Stimulated activated CD8-positive, alpha-beta memory T cell treated with anti-CD3 and anti-CD28 coated beads, Interleukin-12 subunit alpha, Interleukin-12 subunit beta, amount 100 ng/mL, for 24 hours (primary cell): Measurements from ENCODE around the gene NLRP9.

ENCODE experiments used
- DNase-seq: peaks from one replicate; pipeline ENCODE4 v3.0.0-alpha.2; 2020; ENCODE audit errors: extremely low read depth

The NLRP9 gene

DNA sequence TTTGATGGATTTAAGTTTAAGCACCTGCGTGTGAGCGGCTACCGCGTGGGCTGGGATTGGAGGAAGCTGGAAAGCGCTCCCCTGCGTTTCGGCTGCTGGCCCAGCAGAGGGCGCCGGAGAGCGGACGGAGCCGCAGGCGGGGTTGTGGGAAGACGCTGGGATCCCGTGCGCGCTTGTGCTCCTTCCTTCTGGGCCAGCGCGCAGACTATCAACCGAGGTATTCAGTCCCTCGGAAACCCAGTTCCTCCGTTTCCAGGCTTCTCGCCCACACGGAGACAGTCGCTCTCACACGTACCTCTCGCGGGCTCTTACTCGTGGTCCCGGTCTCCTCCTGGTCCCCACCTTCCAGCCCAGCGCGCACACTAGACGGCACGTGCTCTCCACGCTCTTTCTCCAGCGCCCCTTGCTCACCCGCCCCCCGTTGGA lies 34.4 kb downstream of the NLRP9 start:
- peak; percentile 7 for DNase-seq

DNA sequence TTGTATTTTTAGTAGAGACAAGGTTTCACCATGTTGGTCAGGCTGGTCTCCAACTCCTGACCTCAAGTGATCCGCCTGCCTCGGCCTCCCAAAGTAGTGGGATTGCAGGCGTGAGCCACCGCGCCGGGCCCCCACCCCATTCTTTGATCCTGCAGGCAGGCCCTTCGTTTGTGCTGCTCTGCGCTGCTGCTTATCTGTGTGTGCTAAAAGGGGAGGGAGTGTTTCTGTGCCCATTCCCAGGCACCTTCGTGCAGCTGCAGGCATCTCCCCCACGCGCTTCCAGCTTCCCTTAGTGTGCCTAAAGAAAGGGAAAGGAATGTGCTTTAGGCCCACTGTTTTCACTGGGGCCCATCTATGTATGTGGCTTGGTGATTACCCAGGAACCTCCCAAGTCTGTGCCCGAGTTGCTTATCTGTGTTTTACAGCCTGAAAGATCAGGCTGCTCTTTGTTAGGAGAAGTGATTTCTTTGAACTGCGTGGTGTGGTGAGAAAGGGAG lies 36.0 kb downstream of the NLRP9 start:
- no peak for DNase-seq

DNA sequence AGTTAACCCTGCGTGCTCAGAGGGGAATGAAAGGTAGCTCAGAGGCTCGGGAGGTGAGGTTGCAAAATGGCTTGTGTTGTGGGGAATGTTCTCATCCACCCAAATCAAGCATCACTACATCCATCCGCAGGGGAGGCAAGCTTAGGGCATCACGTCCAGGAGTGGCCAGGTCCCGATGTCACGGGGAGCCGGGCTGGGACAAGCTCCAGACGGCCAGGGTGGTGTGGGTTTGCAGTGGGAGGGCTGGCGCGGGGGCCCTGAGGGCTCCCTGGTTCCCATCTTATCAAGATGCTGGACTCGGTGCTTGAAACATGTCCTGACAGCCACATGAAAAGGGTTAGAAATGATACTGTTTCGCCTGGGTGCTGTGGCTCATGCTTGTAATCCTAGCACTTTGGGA lies 37.4 kb downstream of the NLRP9 start:
- DNase-seq, result no peak

DNA sequence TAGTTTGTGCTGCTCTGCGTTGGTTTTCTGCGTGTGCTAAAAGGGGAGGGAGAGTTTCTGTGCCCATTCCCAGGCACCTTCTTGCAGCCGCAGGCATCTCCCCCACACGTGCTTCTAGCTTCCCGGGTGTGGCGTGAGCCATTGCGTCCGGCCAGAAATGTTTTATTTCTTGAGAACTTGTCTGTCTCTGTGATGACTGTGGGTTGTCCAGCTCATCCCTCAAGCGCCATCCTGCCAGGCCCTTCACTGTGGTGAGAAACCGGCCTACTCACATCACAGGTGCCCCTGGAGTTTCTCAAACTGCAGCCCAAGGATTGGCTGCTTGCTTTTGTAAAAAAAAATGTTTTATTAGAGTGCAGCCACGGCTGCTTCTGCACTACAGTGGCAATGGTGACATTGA lies 39.0 kb downstream of the NLRP9 start:
- no peak for DNase-seq

DNA sequence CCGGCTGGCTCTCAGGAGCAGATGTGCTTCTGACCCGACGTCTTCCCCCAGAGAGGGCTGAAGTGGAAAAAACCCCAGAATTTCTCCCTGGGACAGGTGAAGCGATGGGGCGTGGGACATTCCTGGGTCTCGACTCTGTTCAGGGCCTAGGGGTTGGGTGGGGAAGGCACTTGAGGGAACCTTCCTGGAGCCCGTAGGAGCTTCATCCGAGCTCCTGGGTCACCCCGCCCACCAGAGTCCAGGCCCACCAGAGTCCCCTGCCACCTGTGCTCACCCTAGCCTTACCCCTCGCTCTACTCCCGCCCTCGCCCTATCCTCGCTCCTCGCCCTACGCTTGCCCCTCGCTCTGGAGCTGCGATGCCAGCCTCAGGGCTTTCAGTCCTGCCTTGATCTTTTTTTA lies 39.9 kb downstream of the NLRP9 start:
- DNase-seq, result no peak

DNA sequence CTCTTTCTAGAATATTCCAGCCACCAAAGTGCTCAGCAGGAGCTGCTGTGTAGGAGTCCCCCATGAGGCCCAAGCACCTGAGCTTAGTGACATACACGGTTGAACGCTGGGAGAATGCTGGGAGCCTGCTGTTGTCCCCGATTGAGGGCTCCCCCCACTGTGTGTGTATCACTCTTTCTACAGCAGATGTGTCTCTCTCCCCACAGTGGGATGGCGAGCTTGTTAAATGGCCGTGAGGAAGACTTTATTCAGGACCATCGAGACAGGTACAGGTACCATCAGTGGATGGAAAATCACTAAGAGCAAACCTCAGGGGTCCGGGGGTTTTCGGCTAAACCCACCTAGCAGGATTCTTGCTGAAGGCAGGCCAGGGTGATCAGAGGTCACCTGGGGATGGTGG lies 40.5 kb downstream of the NLRP9 start:
- no peak for DNase-seq

DNA sequence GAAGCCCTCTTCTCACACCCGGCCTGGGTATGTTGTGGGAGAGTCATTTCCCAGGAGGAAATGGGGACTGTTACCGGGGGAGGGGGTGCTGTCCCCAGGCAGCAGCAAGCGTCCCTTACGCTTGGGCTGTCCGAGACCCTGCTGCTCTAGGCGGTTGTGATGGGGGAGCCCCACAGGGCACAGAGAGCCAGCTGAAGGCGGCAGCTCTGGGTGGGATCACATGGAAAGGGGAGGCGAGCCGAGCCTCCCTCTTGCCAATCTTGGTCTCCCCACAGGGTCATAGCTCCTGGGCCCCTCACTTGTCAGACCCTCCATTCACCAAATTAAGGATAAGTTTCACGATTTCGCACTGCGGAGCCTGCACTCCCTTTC lies 41.1 kb downstream of the NLRP9 start:
- DNase-seq, result no peak

DNA sequence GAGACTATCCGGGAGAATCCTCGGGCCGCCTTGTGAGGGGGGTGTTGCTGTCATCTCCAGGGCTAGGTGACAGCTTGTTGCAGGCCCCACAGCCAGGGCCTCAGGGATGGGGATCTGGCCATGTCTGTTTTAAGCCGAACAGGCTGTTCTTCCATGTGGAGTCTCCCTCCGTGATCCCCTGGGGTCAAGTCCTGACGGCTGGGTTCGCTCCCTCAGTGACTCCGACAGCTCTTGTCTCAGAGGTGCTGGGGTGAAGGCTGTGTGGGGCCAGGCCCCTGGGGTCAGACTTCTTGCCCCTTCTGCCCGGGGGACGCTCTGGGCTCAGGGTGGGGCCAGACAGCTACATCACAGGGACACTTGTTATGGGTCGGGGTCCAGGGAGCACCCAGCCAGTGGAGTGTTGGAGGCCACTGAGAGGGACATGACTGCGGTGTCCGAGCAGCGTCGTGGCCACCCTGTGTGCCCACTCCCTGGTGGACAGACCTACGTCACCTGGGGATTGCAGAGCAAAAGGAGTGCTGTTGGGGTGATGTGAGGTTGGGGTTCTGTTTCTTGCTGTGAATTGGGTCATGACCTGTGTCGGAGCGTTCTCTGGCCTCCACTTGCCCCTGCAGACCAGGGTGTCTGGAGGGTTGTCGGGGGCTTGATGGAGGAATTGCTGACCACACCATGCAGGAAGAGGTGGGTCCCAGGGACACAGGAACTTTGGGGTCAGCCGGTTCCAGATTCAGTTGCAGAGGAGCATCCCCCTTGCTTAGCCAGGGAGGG lies 41.7 kb downstream of the NLRP9 start:
- DNase-seq, result no peak

DNA sequence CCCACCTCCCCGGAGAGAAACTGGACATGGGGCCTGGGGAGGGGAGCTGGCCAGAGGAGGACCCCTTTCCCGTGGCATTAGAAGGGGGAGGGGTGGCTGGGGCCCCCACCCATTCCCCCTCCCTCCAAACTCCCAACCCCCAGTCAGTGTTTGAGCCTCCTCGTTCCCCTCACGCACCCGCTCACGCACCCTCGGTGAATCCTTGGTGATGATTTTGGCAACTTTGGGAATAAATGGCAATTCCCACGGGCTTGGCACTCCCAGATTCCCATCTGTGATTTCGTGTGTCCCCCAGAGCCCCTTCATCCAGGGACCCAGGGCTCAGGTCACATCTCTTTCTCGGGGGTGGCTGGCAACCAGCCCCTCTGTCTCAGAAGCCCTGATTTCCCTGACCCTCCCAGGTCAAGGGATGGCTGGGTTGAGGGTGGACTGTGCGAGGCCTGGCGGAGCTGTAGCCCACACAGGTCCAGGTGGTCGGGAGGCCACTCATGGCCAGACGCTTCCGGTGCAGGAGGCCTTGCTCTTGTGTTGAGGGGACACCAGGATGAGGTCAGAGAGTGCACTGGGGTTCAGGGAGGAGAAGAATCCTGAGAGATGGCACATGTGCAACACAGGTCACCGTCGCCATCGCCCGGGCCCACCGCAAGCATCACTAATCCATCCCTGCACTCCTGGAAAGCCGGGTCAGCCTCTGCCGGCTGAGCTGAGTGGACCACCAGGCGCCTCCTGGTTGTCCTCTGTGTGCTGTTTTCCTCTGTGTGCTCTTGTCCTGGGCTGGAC lies 42.5 kb downstream of the NLRP9 start:
- no peak for DNase-seq

DNA sequence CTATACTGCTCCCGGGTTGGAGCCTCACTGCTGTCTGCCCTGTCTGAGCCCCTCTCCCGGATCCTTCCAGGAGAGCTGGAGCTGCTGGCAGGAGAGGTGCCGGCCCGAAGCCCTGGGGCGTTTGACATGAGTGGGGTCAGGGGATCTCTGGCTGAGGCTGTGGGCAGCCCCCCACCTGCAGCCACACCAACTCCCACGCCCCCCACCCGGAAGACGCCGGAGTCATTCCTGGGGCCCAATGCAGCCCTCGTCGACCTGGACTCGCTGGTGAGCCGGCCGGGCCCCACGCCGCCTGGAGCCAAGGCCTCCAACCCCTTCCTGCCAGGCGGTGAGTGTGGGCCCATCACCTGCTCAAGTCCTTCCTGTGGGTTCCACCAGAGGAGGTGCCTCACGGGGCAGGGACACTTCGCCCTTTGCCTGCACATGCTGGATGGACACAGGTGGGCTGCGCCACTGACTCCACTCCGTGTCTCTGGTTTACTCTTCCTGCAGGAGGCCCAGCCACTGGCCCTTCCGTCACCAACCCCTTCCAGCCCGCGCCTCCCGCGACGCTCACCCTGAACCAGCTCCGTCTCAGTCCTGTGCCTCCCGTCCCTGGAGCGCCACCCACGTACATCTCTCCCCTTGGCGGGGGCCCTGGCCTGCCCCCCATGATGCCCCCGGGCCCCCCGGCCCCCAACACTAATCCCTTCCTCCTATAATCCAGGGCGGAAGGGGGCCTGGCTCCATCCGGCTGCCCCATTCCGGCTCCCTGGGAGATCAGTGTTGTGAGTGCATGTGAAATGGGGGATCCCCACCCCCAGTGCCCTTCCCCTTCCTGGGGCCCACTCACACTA lies 43.3 kb downstream of the NLRP9 start:
- no peak for DNase-seq

DNA sequence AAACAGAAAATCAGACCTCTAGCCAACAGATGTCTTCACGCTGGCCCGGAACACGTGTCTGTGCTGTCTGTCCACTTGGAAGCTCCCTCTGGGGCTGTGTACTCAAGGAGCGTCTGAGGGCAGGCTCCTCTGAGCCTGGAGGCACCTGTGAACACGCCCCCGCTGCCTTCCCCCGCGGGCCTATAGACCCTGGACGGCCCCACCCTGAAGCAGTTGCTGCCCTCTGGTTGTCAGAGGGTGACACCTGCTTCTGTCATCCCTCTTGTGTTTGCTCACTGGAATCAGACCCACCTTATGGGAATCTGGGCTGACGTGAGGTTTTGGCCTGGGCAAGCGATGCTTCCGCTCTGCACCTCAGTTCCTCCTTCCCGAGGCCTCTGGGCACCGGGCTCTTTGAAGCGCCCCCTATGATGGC lies 44.0 kb downstream of the NLRP9 start:
- no peak for DNase-seq

DNA sequence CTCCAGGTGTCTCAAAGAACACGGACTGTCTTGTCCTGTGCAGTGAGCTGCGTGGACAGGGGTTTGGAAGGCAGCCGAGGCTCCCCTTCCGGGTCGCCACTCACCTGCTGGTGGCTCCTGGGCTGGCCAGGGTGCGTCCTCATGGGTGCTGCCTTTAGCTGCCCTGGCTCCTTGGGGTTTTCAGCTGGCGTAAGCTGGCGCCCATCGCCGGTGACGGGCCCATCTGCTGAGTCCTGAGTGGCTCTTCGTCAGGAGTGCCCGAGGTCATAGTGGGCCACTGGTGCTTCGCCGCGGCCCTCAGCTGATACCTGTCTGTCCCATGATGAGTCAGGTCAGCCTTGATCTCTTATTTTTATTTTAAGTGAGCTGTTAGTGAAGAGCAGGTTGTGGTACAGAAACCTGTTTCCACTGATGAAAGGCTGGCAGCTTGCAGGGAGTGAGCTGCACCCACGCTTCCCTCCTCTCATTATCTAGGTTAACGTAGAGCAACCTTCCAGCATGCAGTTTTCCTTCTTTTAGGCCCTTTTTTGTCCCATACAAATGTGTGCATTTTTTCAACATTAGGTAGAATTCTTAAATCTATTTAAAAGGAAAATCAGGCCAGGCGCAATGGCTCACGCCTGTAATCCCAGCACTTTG lies 44.7 kb downstream of the NLRP9 start:
- no peak for DNase-seq

DNA sequence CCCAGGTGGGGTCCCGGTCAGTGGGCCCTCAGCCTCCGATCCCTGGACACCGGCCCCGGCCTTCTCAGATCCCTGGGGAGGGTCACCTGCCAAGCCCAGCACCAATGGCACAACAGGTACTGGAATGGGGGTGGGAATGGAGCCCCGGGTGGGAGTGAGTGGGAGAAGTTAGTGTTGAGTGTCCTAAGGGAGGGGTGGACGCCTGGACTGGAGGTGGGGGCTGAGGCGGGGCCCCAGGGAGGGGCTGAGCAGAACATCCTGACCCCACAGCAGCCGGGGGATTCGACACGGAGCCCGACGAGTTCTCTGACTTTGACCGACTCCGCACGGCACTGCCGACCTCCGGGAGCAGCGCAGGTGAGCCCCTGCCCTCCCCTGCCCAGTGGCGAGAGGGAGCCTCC lies 45.5 kb downstream of the NLRP9 start:
- no peak for DNase-seq

DNA sequence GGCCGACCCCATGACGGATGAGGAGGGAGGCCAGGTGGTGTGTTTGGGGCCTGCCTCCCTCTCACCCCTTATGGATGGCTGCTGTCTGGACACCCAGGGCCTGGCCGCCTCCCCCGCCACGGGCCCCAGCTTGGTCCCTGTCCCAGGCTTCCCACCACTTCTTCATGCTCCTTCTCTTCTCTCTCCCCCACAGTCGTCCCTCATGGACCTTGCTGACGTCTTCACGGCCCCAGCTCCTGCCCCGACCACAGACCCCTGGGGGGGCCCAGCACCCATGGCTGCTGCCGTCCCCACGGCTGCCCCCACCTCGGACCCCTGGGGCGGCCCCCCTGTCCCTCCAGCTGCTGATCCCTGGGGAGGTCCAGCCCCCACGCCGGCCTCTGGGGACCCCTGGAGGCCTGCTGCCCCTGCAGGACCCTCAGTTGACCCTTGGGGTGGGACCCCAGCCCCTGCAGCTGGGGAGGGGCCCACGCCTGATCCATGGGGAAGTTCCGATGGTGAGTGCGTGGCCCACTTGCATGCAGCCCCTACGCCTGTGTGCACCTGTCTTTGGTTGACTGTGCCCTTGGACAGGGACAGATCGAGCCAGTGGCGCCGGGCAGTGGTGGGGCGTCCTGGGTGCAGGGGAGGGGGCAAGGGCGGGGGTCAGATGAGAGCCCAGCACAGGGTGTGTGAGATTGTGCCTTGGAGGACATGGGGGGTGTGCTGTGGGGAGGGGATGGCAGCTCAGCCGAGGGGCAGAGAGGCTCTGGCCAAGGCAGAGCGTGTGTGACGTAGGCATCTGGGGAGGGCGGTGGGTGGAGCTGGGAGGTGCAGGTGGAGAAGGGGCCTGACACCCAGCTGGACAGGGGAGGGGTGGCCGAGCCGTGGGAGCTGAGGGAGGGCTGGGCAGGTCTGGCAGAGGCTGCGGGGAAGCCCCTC lies 46.4 kb downstream of the NLRP9 start:
- DNase-seq, result no peak

DNA sequence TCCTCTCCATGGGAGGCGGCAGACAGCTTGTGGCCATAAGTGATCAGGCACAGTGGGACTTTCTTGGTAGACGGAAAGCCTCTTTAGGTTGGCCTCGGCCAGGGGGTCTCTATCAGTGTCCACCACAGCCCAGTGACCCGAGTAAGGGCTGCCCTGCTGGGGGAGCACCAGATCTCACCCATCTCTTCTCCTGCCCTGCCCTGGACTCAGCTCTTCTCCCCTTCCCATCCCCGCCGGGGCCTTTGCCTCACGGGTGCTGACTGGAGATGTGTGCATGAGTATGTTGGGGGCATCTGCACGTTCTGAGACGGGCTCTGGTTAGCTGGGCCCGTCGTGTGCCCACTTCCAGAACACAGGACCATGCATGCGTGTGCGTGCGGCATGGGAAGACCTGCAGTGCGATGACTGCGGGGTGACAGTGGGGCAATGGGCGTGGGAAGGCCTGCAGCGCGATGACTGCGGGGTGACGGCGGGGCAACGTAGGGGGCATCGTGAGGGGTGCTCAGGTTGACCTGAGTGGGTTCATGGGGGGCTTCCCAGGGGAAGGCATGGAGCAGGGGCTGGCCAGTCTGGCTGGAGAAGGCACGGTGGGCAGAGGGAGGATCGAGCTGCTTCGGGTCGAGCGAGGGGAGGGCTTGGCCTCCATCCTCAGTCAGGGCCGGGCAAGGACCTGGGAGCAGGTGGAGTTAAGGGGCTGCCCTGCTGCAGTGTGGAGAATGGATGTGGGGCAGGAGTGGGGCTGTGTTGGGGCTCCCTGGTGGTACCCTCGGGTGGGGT lies 47.2 kb downstream of the NLRP9 start:
- no peak for DNase-seq

DNA sequence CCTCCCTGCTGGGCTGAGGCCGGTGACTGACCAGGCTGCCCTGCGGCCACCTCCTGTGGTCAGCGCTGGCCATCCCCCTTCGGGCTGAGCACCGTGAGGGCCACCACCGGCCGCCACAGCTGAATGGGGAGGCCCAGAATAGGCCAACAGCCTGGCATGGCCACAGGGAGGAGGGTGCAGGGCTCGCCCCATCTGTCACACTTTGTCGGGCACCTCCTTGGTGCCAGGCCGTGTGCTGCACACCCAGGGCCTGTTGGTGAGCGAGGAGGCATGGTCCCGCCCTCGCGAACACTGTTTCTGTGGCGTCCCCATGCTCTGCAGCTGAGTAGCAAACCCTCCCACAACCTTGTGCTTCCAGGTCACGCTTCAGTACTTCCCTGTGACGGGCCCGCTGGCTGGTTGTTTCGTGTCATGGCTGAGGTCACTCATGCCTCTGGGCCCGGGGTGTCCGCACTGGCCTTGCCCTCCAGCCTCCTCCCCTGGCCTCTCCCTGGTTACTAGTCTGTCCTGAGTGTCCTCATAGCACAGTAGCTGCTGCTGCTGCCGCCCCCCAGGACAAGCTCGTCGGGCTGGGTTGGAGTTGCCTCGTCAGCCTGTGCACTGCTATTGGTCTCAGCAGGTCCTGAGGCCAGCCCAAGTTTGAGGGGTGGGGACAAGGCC lies 48.0 kb downstream of the NLRP9 start:
- DNase-seq, result no peak

DNA sequence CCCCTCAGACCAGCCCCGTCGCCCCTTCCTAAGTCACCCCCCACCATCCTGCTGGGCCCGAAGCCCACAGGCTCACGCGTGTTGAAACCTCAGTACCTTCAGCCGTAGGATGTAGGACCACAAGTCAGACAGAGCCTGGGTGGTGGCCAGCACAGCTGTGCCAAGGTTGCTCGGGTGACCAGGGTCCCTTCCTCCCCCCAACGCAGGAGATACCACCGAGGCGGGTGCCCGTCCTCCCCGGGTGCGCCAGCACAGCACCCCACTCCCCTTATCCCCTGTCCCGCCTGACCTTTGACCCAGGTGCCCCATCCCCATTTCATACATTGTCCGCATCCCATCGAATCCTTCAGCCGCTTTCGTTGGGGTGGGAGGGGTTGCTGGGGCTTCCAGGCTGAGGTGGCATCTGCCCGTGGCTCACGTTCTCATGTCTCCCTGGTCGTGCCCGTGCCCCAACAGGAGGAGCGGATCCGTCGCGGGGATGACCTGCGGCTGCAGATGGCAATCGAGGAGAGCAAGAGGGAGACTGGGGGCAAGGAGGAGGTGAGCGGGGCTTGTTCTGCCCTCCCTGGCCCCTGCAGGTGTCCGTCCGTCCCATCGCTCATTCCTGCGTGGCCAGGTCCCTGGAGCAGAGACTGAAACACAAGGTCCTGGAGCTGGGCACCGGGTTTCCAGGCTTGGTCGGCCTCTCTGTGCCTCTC lies 48.6 kb downstream of the NLRP9 start:
- DNase-seq, result no peak

DNA sequence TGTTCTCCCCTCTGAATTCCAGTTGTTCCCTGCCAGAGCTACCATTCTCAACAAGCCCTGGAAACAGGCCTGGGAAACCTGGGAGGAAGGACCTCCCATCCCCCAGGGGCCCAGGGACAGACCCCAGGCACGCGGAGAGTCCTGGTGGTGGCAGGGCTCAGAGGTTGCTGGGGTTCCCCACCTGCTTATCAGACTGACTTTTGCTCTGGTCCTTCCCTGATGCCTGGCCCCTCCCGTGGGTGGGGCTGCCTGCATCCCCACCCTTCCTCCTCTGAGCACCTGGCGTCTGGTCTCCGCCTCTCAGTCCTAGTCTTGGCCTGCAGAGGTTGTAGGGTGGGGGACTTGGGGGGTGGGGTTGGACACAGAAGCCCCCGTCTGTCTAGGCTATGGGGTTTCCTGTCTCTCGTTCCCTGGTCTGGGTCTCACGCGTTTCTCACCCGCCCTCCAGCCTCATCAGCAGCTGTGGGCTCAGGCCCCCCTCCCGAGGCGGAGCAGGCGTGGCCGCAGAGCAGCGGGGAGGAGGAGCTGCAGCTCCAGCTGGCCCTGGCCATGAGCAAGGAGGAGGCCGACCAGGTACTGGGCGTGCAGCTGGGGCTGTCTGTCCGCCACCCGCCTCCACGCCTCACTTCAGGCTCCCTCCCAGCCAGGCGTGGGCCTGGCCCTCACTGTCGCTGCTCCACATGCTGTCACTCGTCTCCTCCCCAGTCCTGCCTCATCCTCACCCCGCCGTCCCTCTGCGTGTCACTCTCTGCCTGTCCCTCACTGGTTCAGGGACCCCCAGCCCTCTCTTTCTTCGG lies 49.6 kb downstream of the NLRP9 start:
- DNase-seq, result no peak
